Retina (tissue), 1 donor: ENCODE data around the gene ZXDC.
A peak's percentile ranks its signal among the peaks of the same experiment; 100 is the strongest.

Source experiments
- DNase-seq: peaks from one replicate; pipeline ENCODE4 v3.0.0-alpha.2; 2016

Gene ZXDC

GRCh38 chr3:126412841-126413692 lies 62.6 kb downstream of the ZXDC start:
- DNase-seq: no peak

- no peak for DNase-seq
Measured at GRCh38 chr3:126408099-126408498, 67.6 kb downstream of the ZXDC start.

GRCh38 chr3:126407412-126408044 lies 68.2 kb downstream of the ZXDC start:
- no peak for DNase-seq

- no peak for DNase-seq
Measured at GRCh38 chr3:126406389-126407296, 69.0 kb downstream of the ZXDC start.

GRCh38 chr3:126402666-126403302 lies 72.9 kb downstream of the ZXDC start:
- DNase-seq: no peak

GRCh38 chr3:126402178-126402577 lies 73.5 kb downstream of the ZXDC start:
- no peak for DNase-seq

GRCh38 chr3:126401611-126402160 lies 74.0 kb downstream of the ZXDC start:
- no peak for DNase-seq

GRCh38 chr3:126399756-126400155 lies 75.9 kb downstream of the ZXDC start:
- DNase-seq: no peak

- DNase-seq: no peak
Measured at GRCh38 chr3:126399351-126399735, 76.3 kb downstream of the ZXDC start.

- no peak for DNase-seq
Measured at GRCh38 chr3:126398423-126399350, 77.0 kb downstream of the ZXDC start.

GRCh38 chr3:126397610-126398422 lies 77.9 kb downstream of the ZXDC start:
- DNase-seq: no peak

GRCh38 chr3:126396536-126396935 lies 79.2 kb downstream of the ZXDC start:
- no peak for DNase-seq

- DNase-seq: no peak
Measured at GRCh38 chr3:126395846-126396513, 79.7 kb downstream of the ZXDC start.

GRCh38 chr3:126394977-126395321 lies 80.7 kb downstream of the ZXDC start:
- no peak for DNase-seq

GRCh38 chr3:126394179-126394976 lies 81.3 kb downstream of the ZXDC start, which contains the start of gene CFAP100:
TSS of gene CFAP100 (plus strand) at chr3:126394909. CDS start at chr3:126396001, 1,092 bp downstream.
- peak; percentile 86 for DNase-seq

- DNase-seq: no peak
Measured at GRCh38 chr3:126393563-126393962, 82.1 kb downstream of the ZXDC start.

GRCh38 chr3:126392246-126392645 lies 83.4 kb downstream of the ZXDC start:
- no peak for DNase-seq

GRCh38 chr3:126391631-126392030 lies 84.1 kb downstream of the ZXDC start:
- no peak for DNase-seq

- DNase-seq: no peak
Measured at GRCh38 chr3:126390751-126391150, 84.9 kb downstream of the ZXDC start.
